DOHH2 (cell line): Measurements from ENCODE around the gene FBXO48.

Source experiments
- EZH2phosphoT487 ChIP-seq: fragments of 200-600 bp; sonication (generic); IDR thresholded peaks from 2 replicates; pipeline ENCODE4 v1.6.1; 2017; ENCODE audit warnings: borderline replicate concordance, mild to moderate bottlenecking, antibody characterized with exemption, low read length, moderate library complexity, mixed read lengths
- TF ChIP-seq, protein P1 (sequence below): fragments of 200-600 bp; sonication (generic); IDR thresholded peaks from one replicate; pipeline ENCODE4 v1.5.1; 2014; ENCODE audit warnings: antibody characterized with exemption, mild to moderate bottlenecking, low read depth, low read length; ENCODE audit not compliant: poor library complexity, severe bottlenecking

- TF ChIP-seq, protein P1, sequence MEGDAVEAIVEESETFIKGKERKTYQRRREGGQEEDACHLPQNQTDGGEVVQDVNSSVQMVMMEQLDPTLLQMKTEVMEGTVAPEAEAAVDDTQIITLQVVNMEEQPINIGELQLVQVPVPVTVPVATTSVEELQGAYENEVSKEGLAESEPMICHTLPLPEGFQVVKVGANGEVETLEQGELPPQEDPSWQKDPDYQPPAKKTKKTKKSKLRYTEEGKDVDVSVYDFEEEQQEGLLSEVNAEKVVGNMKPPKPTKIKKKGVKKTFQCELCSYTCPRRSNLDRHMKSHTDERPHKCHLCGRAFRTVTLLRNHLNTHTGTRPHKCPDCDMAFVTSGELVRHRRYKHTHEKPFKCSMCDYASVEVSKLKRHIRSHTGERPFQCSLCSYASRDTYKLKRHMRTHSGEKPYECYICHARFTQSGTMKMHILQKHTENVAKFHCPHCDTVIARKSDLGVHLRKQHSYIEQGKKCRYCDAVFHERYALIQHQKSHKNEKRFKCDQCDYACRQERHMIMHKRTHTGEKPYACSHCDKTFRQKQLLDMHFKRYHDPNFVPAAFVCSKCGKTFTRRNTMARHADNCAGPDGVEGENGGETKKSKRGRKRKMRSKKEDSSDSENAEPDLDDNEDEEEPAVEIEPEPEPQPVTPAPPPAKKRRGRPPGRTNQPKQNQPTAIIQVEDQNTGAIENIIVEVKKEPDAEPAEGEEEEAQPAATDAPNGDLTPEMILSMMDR, result no peak
- TF ChIP-seq EZH2phosphoT487, result no peak
Measured at GRCh38 chr2:68418419-68418818, 48.7 kb downstream of the FBXO48 start.
